Stimulated activated naive CD8-positive, alpha-beta T cell treated with anti-CD3 and anti-CD28 coated beads, Interleukin-15, Interleukin-2, amounts not matched to agents 100 U/mL and 50 U/mL, for 24 hours (primary cell): ENCODE measurements around the gene GLI3.

ENCODE experiments used
- ATAC-seq: fragments of 150-1000 bp; cut with Tn5 transposase; one replicate; pipeline ENCODE4 v1.10.0; 2021
- DNase-seq: peaks from one replicate; pipeline ENCODE4 v3.0.0; 2021

GLI3 gene

DNA sequence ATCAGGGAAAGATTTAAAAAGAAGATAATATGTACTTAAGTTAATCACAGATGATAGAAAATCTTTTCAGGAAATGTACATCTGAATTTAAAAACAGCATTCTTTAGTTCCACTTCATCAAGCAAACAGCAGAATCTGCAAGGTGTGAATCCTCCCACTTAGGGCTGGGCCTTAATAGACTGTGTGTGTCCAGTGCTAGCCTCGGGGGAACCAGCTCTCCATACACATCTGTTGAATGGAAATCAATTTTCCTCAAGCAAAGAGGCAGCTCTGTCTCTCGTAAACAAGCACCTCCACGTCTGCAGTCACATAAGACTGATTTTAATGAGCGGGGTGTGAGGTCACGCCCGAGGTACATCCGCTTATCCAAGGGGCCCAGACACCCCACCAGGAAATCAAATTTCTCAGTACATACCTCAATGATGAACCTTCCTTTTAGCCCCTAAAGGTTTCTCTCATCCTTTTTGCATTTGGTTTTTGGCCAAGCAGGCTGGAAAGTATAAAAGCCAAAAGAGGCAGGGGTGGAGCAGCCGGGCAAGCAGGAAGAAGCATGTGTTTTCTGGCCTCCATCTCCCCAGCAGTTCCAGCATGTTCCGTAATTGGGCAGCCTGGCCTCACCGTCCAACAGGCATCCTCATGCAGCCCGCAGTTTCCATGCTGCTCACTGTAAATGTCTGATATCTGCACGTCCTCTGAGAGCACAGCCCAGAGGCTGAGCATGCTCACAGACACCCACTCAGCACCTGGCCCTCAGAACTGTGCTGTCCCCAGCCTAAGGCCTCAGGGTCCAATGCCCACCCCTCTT, 131.3 kb downstream of the GLI3 start:
- no peak for ATAC-seq
- DNase-seq: no peak

DNA sequence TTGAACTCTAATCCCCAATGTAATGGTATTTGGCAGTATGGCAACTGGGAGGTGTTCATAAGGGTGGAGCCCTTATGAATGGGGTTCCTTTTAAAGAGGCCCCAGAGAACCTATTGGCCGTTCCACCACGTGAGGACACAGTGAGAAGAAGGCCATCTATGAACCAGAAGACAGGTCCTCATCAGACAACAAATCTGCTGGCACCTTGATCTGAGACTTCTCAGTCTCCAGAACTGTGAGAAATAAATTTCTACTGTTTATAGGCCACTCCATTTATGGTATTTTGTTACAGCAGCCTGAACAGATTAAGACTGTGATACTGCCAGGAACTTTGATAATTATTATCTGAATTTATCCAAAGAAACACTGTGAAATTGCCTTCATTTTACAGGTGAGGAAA, 132.3 kb downstream of the GLI3 start:
- ATAC-seq (no peak), DNase-seq (no peak)

DNA sequence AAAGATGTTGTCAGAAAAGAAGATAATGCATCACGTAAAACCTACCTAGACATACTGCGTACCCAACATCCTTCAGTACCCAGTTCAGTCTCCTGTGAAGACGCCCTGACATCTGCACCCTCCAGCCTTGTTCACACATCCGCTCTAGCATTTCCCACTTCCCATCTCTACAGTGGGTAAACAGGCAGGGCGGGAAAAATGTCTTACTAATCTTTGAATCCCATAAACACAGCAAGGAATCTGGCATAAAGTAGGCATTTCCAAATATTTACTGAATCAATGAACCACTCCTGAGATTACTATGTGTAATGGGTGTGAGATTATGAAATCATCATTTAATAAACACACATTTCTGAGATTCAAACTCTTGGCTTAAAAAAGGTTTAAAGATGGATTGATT, 132.8 kb downstream of the GLI3 start:
- DNase-seq (no peak), ATAC-seq (no peak)

DNA sequence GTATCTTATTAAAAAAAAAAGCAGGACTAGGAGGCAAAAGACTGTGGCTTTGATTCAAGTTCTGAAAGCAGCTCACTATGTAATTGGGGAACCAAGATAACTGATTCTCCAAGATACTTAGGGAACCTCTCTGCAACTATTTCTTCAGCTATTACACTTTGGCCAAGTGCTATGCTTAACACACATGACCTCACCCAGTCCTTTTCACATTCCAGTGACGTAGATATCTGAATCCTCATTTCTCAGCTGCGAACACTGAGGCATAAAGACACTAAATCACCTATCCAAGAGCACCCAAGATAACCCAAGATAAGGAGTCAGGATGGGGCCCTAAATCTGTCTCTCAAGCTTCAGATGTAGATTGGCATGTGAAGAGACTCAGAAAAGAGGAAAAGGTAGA, 133.6 kb downstream of the GLI3 start:
- DNase-seq: no peak

GRCh38 chr7:42103020-42103419, 134.0 kb downstream of the GLI3 start:
- DNase-seq: no peak

More for the DNA sequence above, 133.6 kb downstream of the GLI3 start:
- ATAC-seq: no peak

GRCh38 chr7:42102301-42102700, 134.7 kb downstream of the GLI3 start:
- ATAC-seq: no peak
- DNase-seq: no peak

More at GRCh38 chr7:42103020-42103419, 134.0 kb downstream of the GLI3 start:
- ATAC-seq: no peak

DNA sequence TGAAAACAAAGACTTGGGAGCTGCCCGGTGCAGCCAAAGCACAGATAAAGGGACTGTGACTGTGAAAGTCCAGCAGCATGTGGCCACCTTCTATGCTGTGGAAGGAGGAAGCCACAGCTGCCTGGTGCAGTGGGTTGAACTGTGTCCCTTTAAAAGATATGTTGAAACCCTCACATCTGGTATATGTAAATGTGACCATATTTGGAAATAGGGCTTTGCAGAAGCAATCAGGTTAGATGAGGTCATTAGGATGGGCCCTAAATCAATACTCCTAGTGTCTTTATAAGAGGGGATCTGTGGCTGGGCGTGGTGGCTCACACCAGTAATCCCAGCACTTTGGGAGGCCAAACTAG, 136.9 kb downstream of the GLI3 start:
- DNase-seq (no peak), ATAC-seq (no peak)

DNA sequence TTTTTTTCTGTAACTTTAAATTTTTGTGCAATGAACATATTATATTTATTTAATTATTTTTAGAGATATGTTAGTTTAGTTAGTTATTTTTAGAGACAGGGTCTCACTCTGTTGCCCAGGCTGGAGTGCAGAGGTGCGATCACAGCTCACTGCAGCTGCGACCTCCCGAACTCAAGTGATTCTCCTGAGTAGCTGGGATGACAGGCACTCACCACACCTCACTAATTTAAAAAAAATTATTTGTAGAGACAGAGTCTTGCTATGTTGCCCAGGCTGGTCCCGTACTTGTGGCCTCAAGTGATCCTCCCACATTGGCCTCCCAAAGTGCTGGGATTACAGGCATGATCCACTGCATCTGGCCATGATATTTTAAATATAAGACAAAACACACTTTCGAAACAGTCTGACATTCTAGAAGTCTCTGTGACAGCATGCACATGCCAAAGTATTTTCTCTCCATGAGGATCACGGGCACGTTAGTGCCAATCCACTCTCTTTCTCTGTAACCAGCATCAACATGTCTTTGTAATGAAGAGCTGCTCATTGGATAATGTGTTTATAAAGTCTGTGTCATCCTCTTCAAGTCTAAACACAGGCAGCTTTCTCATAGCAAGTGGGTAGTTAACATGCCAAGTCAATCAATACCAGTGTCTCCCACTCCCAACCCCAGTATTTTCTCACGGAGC, 137.4 kb downstream of the GLI3 start:
- no peak for DNase-seq
- ATAC-seq: no peak

- no peak for ATAC-seq
Measured at GRCh38 chr7:42099066-42099465, 137.9 kb downstream of the GLI3 start.

GRCh38 chr7:42097752-42098151, 139.3 kb downstream of the GLI3 start:
- DNase-seq: no peak
- ATAC-seq: no peak

More at GRCh38 chr7:42099066-42099465, 137.9 kb downstream of the GLI3 start:
- no peak for DNase-seq

- DNase-seq: no peak
- ATAC-seq: no peak
Measured at GRCh38 chr7:42096681-42097561, 140.1 kb downstream of the GLI3 start.

- ATAC-seq (no peak), DNase-seq (no peak)
Measured at GRCh38 chr7:42096268-42096667, 140.7 kb downstream of the GLI3 start.

DNA sequence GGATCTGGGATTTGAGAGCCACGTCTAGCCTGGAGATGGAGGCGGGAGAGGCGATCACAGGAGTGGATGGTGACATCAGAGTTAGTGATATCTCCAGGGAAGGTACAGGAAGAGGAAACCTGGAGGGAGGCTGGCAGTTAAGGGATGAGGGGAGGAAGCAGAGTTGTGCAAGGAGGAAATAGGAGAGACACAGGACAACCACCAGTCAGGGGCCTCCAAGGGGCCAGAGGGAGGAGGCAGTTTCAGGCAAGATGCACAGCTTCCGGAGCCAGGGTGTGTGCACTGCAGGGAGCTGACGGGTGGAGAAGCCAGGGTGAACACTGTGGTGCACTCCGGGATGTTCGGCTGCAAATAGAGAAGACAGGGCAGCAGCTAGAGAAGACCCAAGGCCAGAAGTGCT, 141.2 kb downstream of the GLI3 start:
- ATAC-seq (no peak), DNase-seq (no peak)

GRCh38 chr7:42093349-42093905, 143.6 kb downstream of the GLI3 start:
- DNase-seq: no peak
- no peak for ATAC-seq

DNA sequence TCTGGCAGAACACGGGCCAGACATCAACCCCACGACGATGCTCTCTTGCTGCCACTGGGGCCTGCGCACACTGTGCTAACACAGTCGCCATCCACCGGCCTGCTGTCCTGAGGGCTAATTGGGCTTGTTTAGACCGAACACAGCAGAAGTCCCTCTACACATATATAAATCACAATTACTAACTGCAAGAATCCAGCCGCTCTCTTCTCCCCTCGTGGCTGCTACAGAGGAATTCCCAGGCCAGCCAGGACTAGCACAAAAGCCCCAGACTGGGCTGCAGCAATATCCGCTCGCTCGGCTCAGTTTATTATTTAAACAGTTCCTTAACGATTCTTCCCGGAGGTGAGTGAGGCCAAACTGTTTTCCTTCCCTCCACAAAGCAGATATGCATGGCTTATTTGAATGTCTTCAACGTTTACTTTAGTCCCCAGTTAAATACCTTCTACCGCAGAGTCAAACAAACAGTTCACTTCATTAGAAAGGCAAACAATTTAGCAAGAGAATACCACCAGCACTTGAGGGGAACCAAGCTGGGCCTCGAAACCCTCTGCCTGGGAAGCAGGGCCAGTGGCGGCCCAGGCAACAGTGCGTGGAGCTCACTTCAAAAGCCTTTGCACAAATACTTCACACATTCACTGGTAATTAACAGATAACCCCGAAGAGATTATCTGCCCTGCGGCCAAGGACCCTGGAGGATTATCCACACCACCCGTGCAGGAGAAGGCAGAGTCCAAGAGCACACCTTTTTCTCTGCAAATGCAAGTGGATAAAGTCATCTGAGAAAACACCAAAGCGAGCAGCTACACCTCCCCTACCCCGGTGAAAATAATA, 145.3 kb downstream of the GLI3 start:
- DNase-seq: no peak

DNA sequence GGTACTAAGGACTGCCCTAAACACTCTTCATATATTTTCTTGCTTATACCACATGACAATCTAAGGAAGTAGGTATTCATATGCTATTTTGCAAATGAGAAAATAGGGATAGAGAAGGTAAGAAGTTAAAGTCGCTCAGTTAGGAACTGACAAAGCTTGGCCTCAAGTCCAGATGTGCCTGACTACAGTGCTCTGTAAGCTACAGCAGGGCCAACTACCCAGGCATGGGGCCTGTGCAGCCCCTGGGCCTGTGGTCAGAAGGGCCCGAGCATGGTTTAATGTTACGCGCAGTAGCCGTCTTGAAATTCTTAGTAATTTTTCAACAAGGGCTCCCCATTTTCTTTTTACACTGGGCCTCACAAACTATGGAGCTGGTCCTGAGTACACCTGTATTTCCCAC, 146.2 kb downstream of the GLI3 start:
- DNase-seq (no peak), ATAC-seq (no peak)

More for the DNA sequence above, 145.3 kb downstream of the GLI3 start:
- no peak for ATAC-seq

- DNase-seq (no peak), ATAC-seq (no peak)
Measured at GRCh38 chr7:42090056-42090455, 147.0 kb downstream of the GLI3 start.

- ATAC-seq: no peak
- no peak for DNase-seq
Measured at GRCh38 chr7:42087616-42088015, 149.4 kb downstream of the GLI3 start.

DNA sequence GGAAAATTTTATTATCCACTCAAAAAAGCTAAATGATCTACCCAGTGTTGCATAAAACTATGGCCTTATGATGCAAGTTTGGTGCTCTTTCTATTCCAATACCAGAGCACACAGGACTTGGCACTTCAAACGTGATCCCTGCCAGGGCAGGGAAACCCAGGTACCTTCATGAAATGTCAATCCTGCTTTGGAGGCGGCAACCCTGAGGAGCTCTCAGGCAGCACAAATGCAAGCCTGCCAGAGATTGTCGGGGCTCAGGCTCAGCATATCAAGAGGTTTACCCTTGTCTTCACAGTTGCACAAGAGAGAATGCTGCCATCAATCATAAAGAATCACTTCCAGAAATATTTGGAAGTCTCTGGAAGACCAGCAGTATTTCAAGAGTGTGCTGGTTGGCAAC, 151.5 kb downstream of the GLI3 start:
- no peak for DNase-seq
- ATAC-seq: no peak

DNA sequence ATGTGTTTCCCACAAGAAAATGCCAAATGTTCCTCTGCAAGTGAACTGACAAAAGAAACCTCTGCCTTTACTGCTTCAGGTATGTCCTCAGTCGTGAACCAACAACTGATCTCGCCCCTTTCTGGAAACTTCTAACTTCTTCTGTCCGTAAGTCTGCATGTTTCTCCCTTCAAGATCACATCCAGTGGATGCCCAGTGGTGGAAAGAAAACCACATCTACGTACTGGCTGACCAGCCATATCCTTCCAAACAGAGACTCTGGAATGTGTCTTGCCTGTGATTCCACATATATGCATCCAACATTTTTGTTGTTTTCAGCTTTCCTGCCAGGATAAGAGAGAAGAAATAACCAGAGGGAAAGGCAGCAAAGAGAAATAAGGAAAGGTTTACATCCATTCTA, 152.7 kb downstream of the GLI3 start:
- no peak for DNase-seq
- ATAC-seq: no peak

DNA sequence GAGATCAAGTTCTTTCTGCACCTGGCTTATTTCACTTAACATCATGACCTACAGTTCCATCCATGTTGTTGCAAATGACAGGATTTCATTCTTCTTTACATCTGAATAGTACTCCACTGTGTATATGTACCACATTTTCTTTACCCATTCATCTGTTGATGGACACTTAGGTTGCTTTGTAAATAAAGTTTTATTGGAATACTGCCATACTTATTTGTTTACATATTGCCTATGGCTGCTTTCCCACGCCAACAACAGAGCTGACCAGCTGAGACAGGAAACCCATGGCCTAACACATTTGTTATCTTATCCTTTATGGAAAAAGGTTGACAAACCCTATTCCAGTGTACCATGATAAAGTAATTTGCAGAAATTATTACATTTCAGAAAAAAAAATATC, 153.7 kb downstream of the GLI3 start:
- no peak for DNase-seq
- no peak for ATAC-seq

DNA sequence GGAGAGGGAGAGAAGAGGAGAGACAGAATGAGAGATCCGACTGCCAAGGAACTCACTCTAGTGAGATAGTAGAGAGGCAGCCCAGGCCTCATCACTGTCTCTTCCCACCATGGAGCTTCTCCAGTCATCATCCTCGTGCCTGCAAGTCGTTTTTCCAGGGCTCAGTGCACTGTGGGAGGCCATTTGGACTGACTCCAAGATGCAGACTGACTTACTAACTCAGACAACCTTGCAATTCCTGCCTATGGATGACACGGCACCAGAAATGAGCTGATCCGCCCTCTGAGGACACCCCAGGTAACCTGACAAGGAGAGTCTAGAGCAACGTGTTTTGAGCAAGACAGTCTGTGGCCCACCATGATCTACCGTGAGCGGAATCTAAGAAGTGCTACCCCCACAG, 154.9 kb downstream of the GLI3 start:
- ATAC-seq: no peak

More for the DNA sequence above, 154.9 kb downstream of the GLI3 start:
- no peak for DNase-seq
